ENCODE results near the gene AGO4. TPM values are rescaled to one million over a fixed set of nuclear protein-coding genes. Genes with fewer than 3 reads are reported as not detected.

The AGO4 gene
- total RNA-seq, 2 donors from 2014 or later = 6.9 to 11.9 TPM

DNA sequence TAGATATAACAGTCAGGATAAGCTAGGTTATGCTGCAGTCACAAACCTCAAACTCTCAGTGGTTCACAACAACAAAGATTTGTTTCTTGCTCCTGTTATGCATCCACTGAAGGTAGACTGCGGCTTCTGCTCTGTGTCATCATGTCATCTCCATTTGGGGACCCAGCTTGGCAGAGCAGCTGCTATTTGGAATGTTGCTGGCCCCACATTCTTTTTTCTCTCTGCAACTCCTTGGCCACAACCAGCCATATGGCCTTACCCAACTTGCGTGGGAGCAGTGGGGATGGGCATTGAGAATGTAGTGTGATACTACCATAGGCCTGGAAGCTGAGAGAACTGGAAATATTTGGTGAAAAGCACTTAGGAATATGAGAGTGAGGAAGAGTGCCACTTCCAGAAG, 26.4 kb downstream of the AGO4 start:
- Histone ChIP-seq H3K27me3 (no peaks in the 10 kb centered on the region), H3K4me3 (no peak overlapping the region), H3K36me3 (replicated peaks in 1 of 2; ENCODE audit: insufficient read depth in 1 of 2, low read depth in 2 of 2) (peaks cover 4 to 17% of the 10 kb centered on the region in 2 donors), H3K4me1 (no peaks in the 10 kb centered on the region), H3K27ac (no peak overlapping the region), H3K9me3 (no peaks in the 10 kb centered on the region)
- no peak for TF ChIP-seq POLR2A (IDR thresholded peaks at IDR 0.05)
- TF ChIP-seq, protein P1, sequence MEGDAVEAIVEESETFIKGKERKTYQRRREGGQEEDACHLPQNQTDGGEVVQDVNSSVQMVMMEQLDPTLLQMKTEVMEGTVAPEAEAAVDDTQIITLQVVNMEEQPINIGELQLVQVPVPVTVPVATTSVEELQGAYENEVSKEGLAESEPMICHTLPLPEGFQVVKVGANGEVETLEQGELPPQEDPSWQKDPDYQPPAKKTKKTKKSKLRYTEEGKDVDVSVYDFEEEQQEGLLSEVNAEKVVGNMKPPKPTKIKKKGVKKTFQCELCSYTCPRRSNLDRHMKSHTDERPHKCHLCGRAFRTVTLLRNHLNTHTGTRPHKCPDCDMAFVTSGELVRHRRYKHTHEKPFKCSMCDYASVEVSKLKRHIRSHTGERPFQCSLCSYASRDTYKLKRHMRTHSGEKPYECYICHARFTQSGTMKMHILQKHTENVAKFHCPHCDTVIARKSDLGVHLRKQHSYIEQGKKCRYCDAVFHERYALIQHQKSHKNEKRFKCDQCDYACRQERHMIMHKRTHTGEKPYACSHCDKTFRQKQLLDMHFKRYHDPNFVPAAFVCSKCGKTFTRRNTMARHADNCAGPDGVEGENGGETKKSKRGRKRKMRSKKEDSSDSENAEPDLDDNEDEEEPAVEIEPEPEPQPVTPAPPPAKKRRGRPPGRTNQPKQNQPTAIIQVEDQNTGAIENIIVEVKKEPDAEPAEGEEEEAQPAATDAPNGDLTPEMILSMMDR (IDR thresholded peaks at IDR 0.05) = no peak
- no peak for ATAC-seq
- DNase-seq = no peak
- 90 to 97% methylated on average over 2 of the region's 2 CpGs for WGBS, 2 donors
- intact Hi-C loops (cut with DNase I) = no loop called here

GRCh38 chr1:35835398-35835797, 27.6 kb downstream of the AGO4 start:
- no peak for ATAC-seq
- no peak overlapping the region for H3K27ac ChIP-seq
- TF ChIP-seq, protein P1 (IDR thresholded peaks at IDR 0.05) = no peak
- no peak for TF ChIP-seq POLR2A (IDR thresholded peaks at IDR 0.05)
- peaks cover 8 to 16% of the 10 kb centered on the region in 2 donors for H3K36me3 ChIP-seq (replicated peaks in 1 of 2; ENCODE audit: insufficient read depth in 1 of 2, low read depth in 2 of 2)
- DNase-seq = no peak
- WGBS, 2 donors = 77 to 84% methylated on average over 2 of the region's 2 CpGs
- H3K27me3 ChIP-seq = no peaks in the 10 kb centered on the region
- no peaks in the 10 kb centered on the region for H3K4me1 ChIP-seq
- intact Hi-C loops (cut with DNase I) = no loop called here
- H3K4me3 ChIP-seq = no peak overlapping the region
- H3K9me3 ChIP-seq = no peaks in the 10 kb centered on the region

GRCh38 chr1:35836734-35837133, 28.9 kb downstream of the AGO4 start:
- Histone ChIP-seq H3K4me3 (no peak overlapping the region), H3K36me3 (replicated peaks in 1 of 2; ENCODE audit: insufficient read depth in 1 of 2, low read depth in 2 of 2) (peaks cover 9 to 23% of the 10 kb centered on the region in 2 donors), H3K27ac (no peak overlapping the region), H3K4me1 (no peaks in the 10 kb centered on the region), H3K9me3 (no peaks in the 10 kb centered on the region), H3K27me3 (no peaks in the 10 kb centered on the region)
- TF ChIP-seq POLR2A (IDR thresholded peaks at IDR 0.05) = no peak
- TF ChIP-seq, protein P1 (IDR thresholded peaks at IDR 0.05) = no peak
- no peak for DNase-seq
- 95 to 96% methylated on average over 1 of the region's 1 CpG for WGBS, 2 donors
- intact Hi-C loops (cut with DNase I) = no loop called here
- no peak for ATAC-seq

DNA sequence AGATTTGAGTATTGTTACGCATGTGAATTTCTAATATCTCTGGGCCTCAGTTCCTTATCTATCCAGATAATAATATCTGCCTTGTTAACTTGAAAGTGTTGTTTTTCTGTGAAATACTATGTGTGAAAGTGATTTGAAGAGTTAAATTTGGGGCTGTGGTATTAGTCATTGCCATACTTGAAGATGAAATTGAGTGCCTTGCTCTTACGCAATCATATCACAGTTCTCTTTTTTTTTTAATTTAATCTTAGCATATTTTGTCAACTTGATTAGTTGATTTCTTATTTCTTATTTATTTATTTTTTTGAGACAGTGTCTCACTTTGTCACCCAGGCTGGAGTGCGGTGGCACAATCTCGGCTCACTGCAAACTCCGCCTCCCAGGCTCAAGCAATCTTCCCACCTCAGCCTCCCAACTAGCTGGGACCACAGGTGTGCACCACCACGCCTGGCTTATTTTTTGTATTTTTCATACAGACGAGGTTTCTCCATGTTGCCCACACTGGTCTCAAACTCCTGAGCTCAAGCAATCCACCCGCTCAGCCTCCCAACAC, 31.0 kb downstream of the AGO4 start:
- no peaks in the 10 kb centered on the region for H3K4me1 ChIP-seq
- ATAC-seq (no peak), DNase-seq (no peak)
- H3K9me3 ChIP-seq = no peaks in the 10 kb centered on the region
- 89 to 95% methylated on average over 8 of the region's 8 CpGs for WGBS, 2 donors
- no peak overlapping the region for H3K4me3 ChIP-seq
- no peaks in the 10 kb centered on the region for H3K27me3 ChIP-seq
- H3K36me3 ChIP-seq (replicated peaks in 1 of 2; ENCODE audit: insufficient read depth in 1 of 2, low read depth in 2 of 2) = peaks cover 9 to 31% of the 10 kb centered on the region in 2 donors
- intact Hi-C loops (cut with DNase I) = no loop called here
- no peak overlapping the region for H3K27ac ChIP-seq
- TF ChIP-seq, protein P1 (IDR thresholded peaks at IDR 0.05) = no peak
- no peak for TF ChIP-seq POLR2A (IDR thresholded peaks at IDR 0.05)

DNA sequence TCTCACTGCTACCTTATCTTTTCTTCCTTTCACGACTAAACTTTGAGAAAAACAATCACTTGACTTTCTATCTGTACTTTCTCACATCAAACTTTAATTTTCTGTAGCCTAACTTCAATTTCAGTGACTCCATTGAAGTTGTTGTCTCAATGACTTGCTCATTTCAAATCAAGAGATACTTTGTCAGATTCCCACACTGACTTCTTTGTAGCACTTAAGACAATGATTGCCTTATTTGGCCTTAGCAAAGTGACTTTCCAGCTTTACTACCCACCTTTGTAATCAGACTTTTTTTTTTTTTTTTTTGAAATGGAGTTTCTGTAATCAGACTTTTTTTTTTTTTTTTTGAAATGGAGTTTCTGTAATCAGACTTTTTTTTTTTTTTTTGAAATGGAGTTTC, 37.0 kb downstream of the AGO4 start:
- no peak for ATAC-seq

More for the DNA sequence above, 37.0 kb downstream of the AGO4 start:
- Histone ChIP-seq H3K36me3 (replicated peaks in 1 of 2; ENCODE audit: insufficient read depth in 1 of 2, low read depth in 2 of 2) (peaks cover 5 to 15% of the 10 kb centered on the region in 2 donors), H3K9me3 (no peaks in the 10 kb centered on the region), H3K4me1 (no peaks in the 10 kb centered on the region), H3K27ac (no peak overlapping the region), H3K27me3 (no peaks in the 10 kb centered on the region), H3K4me3 (no peak overlapping the region)
- intact Hi-C loops (cut with DNase I) = no loop called here
- 33 to 44% methylated on average over 1 of the region's 1 CpG for WGBS, 2 donors
- DNase-seq = no peak
- no peak for TF ChIP-seq POLR2A (IDR thresholded peaks at IDR 0.05)
- TF ChIP-seq, protein P1 (IDR thresholded peaks at IDR 0.05) = no peak
